Suprapubic skin (tissue), 4 donors: ENCODE results near the gene ASIC4. TPM values are rescaled to one million over a fixed set of nuclear protein-coding genes. Genes with fewer than 3 reads are reported as not detected.

ENCODE experiments used
- DNase-seq, 2 donors: peaks; one replicate each; pipeline ENCODE4 v3.0.0-alpha.2; 2019; ENCODE audit warnings: low spot score in 2 of 2
- H3K27ac ChIP-seq: fragments of 200-600 bp; sonication (generic); one replicate; pipeline ENCODE4 v1.5.1; 2019
- H3K27me3 ChIP-seq: fragments of 200-600 bp; sonication (generic); one replicate; pipeline ENCODE4 v1.5.1; 2019
- H3K36me3 ChIP-seq: fragments of 200-600 bp; sonication (generic); one replicate; pipeline ENCODE4 v1.5.1; 2019
- H3K4me1 ChIP-seq: fragments of 200-600 bp; sonication (generic); one replicate; pipeline ENCODE4 v1.5.1; 2019
- H3K4me3 ChIP-seq: fragments of 200-600 bp; sonication (generic); one replicate; pipeline ENCODE4 v1.5.1; 2019; ENCODE audit warnings: mild to moderate bottlenecking
- H3K9me3 ChIP-seq: fragments of 200-600 bp; sonication (generic); one replicate; pipeline ENCODE4 v1.5.1; 2019
- EP300 ChIP-seq: sonication (generic); formaldehyde crosslinking; IDR thresholded peaks from one replicate; pipeline ENCODE4 v1.6.1; 2017; ENCODE audit warnings: antibody characterized with exemption
- POLR2A ChIP-seq, 2 donors: fragments of 450-650 bp; IDR thresholded peaks; one replicate each; pipeline ENCODE4 v1.6.1; 2017; ENCODE audit warnings: antibody characterized with exemption in 2 of 2, mild to moderate bottlenecking in 2 of 2, moderate library complexity in 2 of 2
- POLR2AphosphoS5 ChIP-seq, 3 donors: sonication (generic); formaldehyde crosslinking; IDR thresholded peaks; one replicate each; pipeline ENCODE4 v1.6.1; 2017; ENCODE audit warnings: antibody characterized with exemption in 3 of 3
- WGBS: methylation state at CpG from one replicate; pipeline ENCODE4 v1.1.5; 2018; 5-methylcytosine and 5-hydroxymethylcytosine counted together
- total RNA-seq, 4 donors: library from RNA; depleted of rRNA; stranded (reverse); fragments of >200 nt; gene quantifications; one replicate each; pipeline ENCODE4 v1.1.0, GENCODE V29; 2016
- TF ChIP-seq, protein P1 (sequence below), 2 donors: fragments of 200-600 bp in 1 of 2; fragments of 450-650 bp in 1 of 2; sonication (generic) in 1 of 2; IDR thresholded peaks; one replicate each; pipeline ENCODE4 v1.5.1; 2016 to 2019; ENCODE audit warnings: antibody characterized with exemption in 2 of 2, mild to moderate bottlenecking in 1 of 2, moderate library complexity in 1 of 2

ASIC4 gene
- total RNA-seq, 4 donors from 2014 or later: not detected

DNA sequence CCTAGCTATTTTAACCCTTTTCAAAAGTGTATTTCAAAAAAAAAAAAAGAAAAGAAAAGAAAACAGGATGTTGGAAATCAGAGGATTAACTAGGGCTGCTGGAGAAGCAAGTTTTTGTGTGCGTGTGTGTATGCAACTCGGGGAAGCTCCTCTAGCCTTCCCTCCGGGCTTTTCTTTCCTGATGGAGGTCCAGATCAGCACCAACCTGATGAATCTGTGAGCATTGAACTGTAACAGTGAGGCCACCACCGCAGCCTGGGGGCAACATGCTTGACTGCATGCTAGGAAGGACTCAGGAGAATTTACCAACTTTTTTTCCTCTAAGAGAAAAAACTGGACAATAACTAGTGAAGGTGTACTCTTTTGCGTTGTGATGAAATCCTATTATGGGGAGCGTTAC, 54.8 kb downstream of the ASIC4 start:
- DNase-seq: no peak
- Histone ChIP-seq H3K4me3 (no peak overlapping the region), H3K9me3 (no peaks in the 10 kb centered on the region), H3K4me1 (peaks cover 20% of the 10 kb centered on the region), H3K36me3 (peaks cover 29% of the 10 kb centered on the region), H3K27ac (no peak overlapping the region), H3K27me3 (no peaks in the 10 kb centered on the region)
- WGBS: 84% methylated on average over 6 of the region's 6 CpGs
- TF ChIP-seq POLR2A (IDR thresholded peaks at IDR 0.05) (no peak), POLR2AphosphoS5 (IDR thresholded peaks at IDR 0.05) (no peak), EP300 (no peak)
- TF ChIP-seq, protein P1, sequence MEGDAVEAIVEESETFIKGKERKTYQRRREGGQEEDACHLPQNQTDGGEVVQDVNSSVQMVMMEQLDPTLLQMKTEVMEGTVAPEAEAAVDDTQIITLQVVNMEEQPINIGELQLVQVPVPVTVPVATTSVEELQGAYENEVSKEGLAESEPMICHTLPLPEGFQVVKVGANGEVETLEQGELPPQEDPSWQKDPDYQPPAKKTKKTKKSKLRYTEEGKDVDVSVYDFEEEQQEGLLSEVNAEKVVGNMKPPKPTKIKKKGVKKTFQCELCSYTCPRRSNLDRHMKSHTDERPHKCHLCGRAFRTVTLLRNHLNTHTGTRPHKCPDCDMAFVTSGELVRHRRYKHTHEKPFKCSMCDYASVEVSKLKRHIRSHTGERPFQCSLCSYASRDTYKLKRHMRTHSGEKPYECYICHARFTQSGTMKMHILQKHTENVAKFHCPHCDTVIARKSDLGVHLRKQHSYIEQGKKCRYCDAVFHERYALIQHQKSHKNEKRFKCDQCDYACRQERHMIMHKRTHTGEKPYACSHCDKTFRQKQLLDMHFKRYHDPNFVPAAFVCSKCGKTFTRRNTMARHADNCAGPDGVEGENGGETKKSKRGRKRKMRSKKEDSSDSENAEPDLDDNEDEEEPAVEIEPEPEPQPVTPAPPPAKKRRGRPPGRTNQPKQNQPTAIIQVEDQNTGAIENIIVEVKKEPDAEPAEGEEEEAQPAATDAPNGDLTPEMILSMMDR (IDR thresholded peaks at IDR 0.05): no peak

DNA sequence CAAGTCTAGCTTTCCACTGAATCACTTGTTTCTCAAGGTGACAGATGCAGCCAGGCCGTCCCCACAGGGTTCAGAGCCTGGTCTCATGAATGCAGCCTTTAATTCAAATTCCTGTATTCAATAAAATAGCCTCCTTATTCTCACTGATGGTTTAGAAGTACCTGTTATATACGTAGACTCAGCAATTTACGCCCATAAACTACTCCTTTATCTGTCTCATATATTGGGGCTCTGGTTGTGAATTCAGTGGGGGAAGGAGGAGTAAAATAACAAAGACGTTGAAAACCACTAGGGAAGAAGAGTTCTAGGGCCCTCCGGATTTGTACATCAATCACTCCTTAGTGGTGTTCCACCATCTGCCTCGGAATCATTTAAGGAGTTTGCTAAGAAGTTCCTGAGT, 55.4 kb downstream of the ASIC4 start:
- Histone ChIP-seq H3K4me3 (peak overlapping the region; percentile 93), H3K36me3 (peaks cover 28% of the 10 kb centered on the region), H3K9me3 (no peaks in the 10 kb centered on the region), H3K27ac (no peak overlapping the region), H3K4me1 (peaks cover 20% of the 10 kb centered on the region), H3K27me3 (peaks cover 2% of the 10 kb centered on the region)
- TF ChIP-seq POLR2AphosphoS5 (IDR thresholded peaks at IDR 0.05): no peak
- no peak for TF ChIP-seq POLR2A (IDR thresholded peaks at IDR 0.05)
- TF ChIP-seq EP300: no peak
- TF ChIP-seq, protein P1 (IDR thresholded peaks at IDR 0.05): no peak
- WGBS: 73% methylated on average over 6 of the region's 6 CpGs
- no peak for DNase-seq

DNA sequence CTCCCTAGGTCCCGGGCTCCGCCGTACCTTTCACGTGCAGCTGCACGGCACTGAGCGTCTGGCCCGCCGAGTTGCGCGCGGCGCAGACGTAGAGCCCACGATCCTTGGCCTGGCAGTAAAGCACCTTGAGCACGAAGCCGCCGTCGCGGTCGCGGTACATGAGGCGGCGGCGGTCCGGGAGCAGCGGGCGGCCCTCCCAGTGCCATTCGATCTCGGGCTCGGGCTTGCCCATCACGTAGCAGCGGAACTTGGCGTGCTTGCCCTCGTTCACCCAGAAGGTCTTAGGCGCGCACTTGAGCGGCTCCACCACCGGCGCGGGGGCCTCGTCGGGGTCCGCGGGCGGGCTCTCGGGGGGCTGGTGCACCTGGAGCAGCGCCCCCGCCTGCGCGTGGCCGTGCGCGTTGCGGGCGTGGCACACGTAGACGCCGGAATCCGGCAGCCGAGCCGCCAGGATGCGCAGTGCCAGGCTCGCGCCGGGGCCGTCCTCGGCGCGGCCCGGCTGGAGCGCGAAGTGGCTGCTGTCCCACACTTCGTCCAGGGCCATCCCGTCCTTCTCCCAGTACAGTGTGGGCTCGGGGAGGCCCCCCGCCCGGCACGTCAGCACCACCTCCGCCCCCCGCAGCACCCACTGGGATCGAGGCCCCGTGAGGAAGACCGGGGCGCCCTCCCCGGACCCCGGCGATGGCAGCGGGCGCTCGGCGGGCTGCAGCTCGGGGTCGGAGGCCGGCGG, 56.1 kb downstream of the ASIC4 start:
- peak overlapping the region; percentile 86 for H3K27ac ChIP-seq
- H3K36me3 ChIP-seq: peaks cover 21% of the 10 kb centered on the region
- DNase-seq: no peak
- WGBS: no CpG with 5 or more reads among the region's 95 CpGs
- no peak for TF ChIP-seq POLR2A (IDR thresholded peaks at IDR 0.05)
- no peak for TF ChIP-seq POLR2AphosphoS5 (IDR thresholded peaks at IDR 0.05)
- TF ChIP-seq, protein P1 (IDR thresholded peaks at IDR 0.05): no peak
- no peak for TF ChIP-seq EP300
- H3K27me3 ChIP-seq: peaks cover 6% of the 10 kb centered on the region
- peaks cover 20% of the 10 kb centered on the region for H3K4me1 ChIP-seq
- H3K9me3 ChIP-seq: no peaks in the 10 kb centered on the region
- peak overlapping the region; percentile 93 for H3K4me3 ChIP-seq

DNA sequence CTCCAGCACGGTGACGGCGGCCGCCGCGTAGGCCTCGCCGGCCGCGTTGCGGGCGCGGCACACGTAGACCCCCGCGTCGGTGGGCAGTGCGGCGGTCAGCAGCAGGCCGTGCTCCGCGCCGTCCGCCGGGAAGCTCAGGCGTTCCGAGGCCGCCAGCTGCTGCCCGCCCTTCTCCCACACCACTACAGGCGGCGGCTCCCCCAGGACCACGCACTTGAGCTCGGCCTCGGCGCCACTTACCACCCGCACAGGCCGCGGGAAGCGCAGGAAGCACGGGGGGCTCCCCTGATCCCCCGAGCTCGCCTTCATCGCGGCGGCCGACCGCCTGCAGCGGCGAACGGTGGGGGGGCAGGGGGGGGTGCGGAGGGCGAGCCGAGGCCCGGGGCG, 56.6 kb downstream of the ASIC4 start:
- no CpG with 5 or more reads among the region's 55 CpGs for WGBS
- TF ChIP-seq POLR2AphosphoS5 (IDR thresholded peaks at IDR 0.05) (no peak), EP300 (no peak), POLR2A (IDR thresholded peaks at IDR 0.05) (no peak)
- TF ChIP-seq, protein P1 (IDR thresholded peaks at IDR 0.05): no peak

GRCh38 chr2:219571311-219572236, 57.3 kb downstream of the ASIC4 start, which contains the start of gene OBSL1:
TSS of gene OBSL1 (minus strand) at chr2:219571539. CDS start at chr2:219571232, 307 bp downstream.
- WGBS: 14% methylated on average over 21 of the region's 42 CpGs

More for the DNA sequence above, 56.6 kb downstream of the ASIC4 start:
- H3K27me3 ChIP-seq: peaks cover 9% of the 10 kb centered on the region
- H3K36me3 ChIP-seq: peaks cover 17% of the 10 kb centered on the region
- no peak for DNase-seq
- peaks cover 20% of the 10 kb centered on the region for H3K4me1 ChIP-seq
- peak overlapping the region; percentile 86 for H3K27ac ChIP-seq
- no peaks in the 10 kb centered on the region for H3K9me3 ChIP-seq
- peak overlapping the region; percentile 93 for H3K4me3 ChIP-seq

More at GRCh38 chr2:219571311-219572236, 57.3 kb downstream of the ASIC4 start, which contains the start of gene OBSL1:
- TF ChIP-seq POLR2A (IDR thresholded peaks at IDR 0.05) (no peak), EP300 (no peak), POLR2AphosphoS5 (IDR thresholded peaks at IDR 0.05) (no peak)
- TF ChIP-seq, protein P1 (IDR thresholded peaks at IDR 0.05): no peak
- Histone ChIP-seq H3K4me1 (peaks cover 20% of the 10 kb centered on the region), H3K4me3 (peak within 1 kb of the TSS; percentile 93), H3K9me3 (no peaks in the 10 kb centered on the region), H3K27me3 (peaks cover 9% of the 10 kb centered on the region), H3K36me3 (peaks cover 15% of the 10 kb centered on the region), H3K27ac (peak within 1 kb of the TSS; percentile 86)
- DNase-seq: no peak
